Activated naive CD4-positive, alpha-beta T cell treated with Interleukin-2 at 50 U/mL for 16 hours (primary cell): ENCODE data around the gene FBXL7.

ENCODE experiments used
- DNase-seq: peaks from one replicate; pipeline ENCODE4 v3.0.0-alpha.2; 2020

The FBXL7 gene

DNA sequence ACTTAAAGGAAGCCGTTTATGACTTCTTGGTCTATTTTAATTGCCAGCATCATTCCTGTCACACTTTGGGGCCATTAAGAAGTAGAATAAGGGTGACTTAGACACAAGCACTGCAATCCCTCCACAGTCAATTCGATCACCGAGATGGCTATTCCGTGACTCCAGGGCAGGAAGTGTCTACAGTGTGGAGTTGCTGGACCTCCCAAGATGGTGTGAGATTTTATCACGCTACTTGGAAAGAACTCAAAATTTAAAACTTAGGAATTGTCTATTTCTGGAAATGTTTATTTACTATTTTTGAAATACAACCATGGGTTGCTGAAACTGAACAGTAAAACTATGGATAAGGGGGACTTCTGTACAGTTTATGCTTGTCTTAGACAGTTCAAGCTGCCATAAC, 6.2 kb downstream of the FBXL7 start:
- no peak for DNase-seq

DNA sequence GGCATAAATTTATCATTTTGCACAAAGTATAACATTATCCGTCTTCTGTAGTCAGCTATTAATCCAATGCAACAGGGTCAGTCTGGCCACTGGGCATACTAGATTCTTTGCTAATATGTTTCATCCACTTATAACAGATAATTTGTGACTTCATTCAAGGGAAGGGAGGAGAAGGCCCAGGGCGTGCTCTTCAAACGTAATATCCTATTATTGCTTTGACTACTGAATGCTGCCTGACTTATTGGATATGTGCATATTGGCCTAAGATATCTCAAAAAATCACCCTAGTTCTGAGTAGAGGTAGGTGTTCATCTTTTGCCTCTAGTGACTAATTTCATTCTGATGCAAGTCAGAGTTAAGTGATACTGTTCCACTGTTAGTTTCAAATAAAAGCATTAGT, 6.9 kb downstream of the FBXL7 start:
- DNase-seq: no peak

DNA sequence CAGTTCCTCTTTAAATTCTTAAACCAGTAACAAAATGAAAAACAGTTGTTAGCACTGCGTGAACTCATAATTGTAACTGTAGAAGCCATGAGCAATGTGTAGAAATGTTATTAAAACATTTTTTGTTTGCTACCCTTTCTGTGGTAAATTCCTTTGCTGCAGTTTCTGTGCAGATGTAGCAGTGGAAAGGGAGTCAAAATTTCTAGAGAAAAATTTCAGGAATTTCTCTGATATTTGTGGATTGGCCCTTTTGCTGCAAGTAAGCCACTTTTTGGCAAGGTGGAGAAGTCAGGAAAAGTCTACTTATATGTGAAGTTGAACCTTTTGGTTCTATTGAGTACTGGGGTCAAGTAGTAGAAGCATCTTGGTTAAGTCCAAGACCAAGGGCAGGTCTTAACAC, 10.1 kb downstream of the FBXL7 start:
- DNase-seq: no peak

DNA sequence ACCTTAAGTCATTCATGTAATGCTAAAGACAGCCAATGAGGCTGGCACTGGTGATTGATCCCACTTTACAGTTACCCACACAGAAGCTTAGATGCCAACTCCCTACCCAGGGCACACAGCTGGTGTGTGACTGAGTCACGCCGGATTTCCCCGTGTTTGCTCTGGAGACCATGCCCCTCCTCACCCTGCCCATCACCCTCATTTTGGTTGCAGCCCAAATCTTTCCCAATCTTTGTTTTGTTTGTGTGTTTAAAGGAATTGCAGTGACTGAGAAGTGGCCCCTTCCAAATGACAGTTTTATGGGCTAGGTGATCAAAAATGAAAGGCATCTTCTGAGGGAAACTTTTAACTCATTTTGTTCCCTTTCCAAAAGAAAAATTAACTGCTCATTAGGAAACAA, 10.9 kb downstream of the FBXL7 start:
- no peak for DNase-seq

DNA sequence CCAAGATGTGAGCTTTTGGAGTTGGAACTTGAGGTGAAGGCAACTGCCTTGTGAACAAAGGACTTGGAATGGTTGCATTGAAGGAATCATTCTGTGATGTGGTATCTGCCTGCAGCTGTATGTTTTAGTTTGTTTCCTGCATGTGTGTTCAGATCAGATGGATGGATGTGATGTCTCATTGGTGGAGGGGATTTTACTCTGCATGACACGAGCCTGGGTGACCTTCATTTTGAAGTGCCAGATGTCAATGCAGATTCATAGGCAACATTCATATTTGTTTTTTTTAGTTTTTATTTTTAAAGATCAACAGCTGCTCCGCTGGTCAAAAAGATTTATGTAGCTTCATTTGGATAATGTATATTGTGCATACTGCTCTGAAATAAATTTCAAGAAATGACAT, 13.5 kb downstream of the FBXL7 start:
- DNase-seq: no peak

DNA sequence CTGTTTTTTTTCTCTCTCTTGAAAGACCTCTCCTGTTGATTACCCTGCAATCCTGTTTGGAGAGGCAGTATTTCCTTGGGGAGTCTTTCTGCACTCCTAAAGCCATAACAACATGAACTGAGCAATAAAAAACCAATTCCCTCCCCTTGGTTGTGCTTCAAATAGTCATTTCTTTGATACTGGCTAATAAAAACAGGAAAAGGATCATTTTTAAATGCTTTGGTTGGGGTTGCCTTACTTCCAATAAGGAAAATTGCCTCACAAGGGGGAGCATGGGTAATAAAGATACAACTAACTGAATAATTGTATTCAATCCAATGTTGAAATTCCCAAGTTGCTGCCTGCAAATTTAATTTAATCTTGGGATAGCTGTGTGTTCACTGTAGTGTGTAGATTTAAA, 13.9 kb downstream of the FBXL7 start:
- no peak for DNase-seq

DNA sequence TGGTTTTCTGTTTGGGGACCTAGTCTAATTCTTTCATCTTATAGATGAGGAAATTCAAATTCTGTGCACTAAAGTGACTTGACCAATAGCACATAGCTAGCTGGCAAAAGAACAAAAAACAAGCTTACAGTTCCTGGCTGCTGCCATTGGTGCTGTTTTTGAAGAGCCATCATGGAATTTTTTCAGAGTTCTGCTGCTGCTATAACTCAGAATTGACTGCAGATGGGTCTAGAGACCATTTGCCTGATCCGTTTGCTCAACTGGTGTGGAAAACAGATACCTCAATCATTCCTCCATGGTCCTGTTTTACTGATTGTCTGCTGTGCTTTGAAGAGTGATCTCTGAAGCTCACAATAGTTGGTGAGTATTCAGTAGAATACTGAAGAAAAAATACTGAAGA, 15.2 kb downstream of the FBXL7 start:
- DNase-seq: no peak

DNA sequence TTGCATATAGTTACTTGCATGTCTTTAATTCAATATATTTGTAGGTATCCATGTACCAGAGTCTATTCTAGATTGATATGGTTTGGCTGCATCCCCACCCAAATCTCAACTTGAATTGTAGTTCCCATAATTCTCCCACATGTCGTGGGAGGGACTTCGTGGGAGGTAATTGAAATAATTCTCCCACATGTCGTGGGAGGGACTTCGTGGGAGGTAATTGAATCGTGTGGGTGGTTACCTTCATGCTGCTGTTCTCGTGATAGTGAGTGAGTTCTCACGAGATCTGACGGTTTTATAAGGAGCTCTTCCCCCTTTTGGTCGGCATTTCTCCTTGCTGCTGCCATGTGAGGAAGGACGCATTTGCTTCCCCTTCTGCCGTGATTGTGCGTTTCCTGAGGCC, 16.5 kb downstream of the FBXL7 start:
- DNase-seq: no peak

DNA sequence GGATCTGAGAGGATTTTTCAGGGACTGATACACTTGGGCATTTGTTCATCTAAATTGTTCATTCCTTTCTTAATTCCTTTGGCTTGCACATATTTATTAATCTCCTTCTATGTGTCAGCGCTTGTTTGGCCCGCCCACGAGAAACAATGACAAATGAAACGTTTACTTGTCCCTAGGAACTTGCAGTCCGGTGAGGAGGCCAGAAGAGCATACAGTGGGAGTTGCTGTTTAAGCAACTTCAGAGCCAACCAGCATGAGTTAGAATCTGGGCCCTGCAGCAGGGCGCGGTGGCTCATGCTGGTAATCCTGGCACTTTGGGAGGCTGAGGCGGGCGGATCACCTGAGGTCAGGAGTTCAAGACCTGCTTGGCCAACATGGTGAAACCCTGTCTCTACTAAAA, 18.8 kb downstream of the FBXL7 start:
- no peak for DNase-seq

DNA sequence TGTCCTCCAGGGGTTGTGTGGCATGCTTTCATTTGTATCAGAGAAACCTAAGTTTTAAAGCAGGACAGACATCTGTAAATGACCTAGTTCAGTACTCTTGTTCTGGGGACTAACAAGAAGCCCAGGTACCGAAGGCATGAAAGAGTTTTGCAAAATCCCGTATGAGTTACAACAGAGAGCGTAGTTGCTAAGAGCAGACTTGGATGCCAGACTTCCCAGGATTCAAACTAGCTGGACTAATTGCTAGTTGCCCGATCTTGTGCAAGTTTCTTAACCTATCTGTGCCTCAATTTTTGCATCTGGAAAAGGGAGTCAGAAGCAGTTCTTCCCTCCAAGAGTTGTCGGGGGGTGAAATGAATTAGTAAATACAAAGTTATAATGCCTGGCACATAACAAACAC, 20.9 kb downstream of the FBXL7 start:
- no peak for DNase-seq

DNA sequence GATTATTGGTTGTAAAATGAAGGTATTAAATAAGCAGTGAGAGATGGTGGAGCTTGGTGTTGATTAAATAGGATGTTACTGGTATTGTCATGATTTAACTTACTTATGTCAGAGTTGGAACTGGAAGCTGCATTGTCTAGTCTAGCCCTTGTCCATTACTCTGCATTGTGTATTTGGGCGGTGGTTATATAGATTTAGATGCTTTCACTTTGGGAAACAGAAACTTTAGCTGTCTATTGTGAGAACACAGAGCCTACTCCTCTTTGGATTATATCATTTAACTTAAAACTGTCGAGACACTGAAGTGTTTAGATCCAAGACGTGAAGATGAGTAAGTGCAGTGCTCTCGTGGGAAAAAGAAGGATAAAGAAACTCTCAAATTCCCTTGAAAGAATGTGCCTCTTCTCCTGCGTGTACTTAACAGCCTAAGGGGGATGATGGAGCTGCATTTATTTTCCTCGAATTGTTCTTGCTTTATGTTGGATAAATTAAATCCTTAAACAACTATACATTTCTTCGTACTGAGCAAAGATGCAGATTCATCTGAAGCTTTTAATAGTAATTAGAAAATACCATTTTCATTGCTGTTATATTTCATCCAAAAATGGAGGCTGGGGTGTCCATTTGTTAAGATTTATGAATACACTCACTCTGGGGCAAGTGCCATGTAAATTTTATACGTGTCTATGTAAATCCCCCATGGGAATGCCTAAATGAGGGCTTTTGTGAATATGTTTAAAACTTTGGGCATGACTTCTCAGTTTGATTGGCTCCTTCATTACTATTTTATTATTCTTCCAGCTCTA, 21.6 kb downstream of the FBXL7 start:
- DNase-seq: no peak

DNA sequence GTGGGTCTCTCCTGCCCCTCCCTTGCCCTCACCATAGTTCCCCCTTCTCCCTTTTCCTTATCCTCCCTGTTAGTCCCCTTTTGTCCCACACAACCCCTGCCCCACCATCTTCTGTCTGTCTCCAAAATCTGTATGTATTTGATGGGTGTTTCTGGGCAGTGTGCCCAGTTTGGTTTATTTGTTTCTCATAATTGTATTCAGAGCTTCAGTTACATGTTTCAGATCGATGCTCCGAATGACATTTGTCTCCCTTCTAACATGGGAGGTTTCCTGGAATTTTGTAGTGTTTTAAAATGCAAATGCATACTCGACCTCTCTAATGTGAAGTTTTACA, 22.2 kb downstream of the FBXL7 start:
- DNase-seq: no peak

DNA sequence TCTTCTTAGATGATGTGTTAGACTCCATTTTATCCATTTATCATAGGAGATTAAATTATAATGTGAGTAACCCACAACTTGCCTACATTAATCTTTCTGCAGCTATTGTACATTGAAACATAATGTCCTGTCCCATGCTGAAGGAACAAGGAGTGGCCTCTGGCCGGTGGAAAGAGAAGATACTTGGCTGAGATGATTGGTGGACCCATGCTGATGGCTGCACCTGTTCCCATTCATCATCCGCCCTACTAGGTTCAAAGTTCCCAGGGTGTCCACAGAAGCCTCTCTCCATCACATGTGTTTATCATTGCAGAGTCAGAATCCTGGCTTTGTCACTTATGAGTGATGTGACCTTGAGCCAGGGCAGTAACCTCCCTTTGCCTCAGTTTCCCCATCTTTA, 24.7 kb downstream of the FBXL7 start:
- DNase-seq: no peak

DNA sequence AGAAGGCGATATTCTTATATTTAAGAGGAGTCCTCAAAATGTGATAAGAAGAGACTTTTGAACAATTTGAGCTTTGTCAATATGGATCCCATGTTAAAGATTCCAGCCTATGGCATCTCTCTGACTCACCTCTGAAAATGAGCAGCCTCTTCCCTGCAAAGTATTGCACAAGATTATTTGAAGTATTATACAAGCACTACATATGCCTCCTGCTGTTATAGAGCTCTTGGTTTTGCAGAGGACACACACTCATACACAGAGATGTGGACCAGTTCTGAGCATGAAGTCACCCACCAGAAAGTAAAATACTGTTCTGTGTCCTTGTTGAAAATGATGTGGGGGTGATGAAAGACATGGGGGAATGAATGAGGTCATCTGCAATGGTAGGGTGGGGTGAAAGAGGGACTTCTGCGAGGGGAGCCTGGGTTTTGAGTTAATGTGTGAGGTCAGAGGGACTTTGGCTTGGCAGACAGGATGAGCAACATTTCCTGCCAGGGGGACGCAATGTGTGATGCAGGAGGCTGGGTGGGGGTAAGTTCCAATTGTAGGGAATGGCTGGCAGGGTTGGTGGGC, 25.8 kb downstream of the FBXL7 start:
- no peak for DNase-seq

DNA sequence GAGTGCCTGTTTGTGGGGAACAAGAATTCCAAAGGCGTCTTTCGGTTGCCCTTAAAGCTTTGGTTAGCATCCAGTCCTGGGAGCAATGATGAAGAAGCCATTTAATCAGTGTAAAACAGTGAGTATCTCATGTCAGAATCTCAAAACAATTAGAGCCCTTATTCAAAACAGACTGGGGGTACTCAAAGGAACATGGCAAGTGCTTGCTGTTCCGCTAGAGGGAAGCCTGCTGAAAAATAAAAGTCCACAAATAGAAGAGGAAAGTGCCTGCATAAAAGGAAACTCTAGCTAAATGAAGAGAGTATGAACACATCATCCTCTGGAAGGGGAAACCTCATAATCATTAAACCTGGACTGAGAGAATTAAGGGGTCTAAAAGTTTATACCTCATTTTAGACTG, 26.4 kb downstream of the FBXL7 start:
- no peak for DNase-seq

DNA sequence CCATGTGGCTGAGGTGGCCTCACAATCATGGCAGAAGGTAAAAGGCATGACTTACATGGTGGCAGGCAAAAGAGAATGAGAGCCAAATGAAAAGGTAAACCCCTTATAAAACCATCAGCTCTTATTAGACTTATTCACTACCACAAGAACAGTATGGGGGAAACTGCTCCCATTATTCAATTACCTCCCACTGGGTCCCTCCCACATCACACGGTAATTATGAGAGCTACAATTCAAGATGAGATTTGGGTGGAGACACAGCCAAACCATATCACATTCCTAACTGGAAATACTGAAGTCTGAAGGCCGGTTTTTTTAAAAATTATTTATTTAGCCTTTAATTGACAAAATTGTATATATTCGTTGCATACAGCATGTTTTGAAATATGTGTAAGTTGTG, 28.5 kb downstream of the FBXL7 start:
- DNase-seq: no peak

DNA sequence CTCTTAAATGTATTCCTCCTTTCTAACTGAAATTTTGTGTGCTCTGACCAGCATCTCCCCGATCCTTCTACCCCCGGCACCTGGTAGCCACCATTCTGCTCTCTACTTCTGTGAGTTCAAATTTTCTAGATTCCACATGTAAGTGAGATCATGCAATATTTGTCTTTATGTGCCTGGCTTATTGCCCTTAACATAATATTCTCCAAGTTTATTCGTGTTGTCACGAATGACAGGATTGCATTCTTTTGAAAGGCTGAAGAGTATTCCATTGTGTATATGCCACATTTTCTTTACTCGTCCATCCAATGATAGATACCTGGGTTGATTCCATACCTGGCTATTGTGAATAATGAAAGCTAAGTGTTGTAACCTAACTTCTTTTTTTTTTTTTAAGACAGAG, 29.0 kb downstream of the FBXL7 start:
- DNase-seq: no peak

DNA sequence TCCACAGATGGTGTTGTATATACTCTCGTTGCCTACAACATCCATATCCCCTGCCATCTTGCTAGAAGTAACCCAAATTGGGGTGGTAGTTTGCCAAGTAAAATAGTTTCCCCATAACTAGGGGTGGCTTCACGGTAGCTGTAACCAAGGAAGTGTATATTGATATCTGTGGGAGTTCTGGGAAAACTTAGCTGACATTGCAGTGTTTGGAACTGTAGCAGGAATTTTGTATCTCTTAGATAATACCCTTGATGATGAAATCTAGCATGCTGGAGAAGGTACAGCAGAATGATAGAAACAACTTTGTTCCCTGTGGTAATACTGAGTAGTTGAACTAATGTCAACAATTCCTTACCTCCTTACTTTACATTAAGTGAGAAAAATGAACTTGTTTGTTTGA, 29.8 kb downstream of the FBXL7 start:
- DNase-seq: no peak

DNA sequence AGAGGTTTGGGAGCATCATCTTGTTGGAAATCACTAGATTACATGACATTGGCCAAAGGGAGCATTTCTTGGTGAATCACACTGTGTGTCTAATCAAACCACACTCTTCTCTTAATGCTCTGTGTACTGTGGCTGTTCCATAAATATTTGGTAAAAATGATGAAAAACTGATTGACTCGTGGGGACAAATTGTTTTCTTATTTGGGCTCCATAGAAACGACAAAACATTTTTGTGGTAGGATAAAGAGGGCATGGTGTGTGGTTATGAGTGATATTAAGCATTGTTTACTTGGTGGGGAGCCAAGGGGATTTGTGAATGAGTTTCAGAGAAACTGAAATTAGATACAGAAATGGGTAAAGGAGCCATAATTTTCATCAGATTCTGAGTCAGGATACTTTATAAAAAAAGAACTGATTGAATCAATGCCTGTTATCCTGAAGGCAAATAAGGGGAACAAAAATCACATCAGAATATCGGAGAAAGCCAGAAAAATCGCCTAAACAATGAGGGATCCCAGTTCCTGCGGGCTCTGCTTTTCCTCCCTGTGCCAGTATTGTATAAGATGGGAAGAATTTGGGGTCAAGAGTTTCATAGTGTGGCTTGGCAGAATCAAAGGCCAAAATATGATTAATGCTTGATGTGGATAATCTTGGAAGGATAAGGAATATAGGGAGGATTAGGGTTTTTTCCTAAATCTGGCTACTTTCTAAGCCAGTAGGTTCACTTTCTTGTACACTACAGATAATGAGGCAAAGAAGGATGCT, 33.3 kb downstream of the FBXL7 start:
- no peak for DNase-seq

DNA sequence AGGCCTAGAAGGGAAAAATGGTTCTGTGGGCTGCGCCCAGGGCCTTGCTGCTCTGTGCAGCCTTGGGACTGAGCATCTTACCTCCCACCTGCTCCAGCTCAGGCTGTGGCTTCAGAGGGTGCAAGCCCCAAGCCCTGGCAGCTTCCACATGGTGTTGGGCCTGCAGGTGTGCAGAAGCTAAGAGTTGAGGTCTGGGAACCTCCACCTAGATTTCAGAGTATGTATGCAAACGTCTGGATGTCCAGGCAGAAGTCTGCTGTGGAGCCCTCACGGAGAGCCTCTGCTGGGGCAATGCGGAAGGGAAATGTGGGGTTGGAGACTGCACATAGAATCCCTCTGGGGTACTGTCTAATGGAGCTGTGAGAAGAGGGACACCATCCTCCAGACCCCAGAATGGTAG, 36.0 kb downstream of the FBXL7 start:
- DNase-seq: no peak

DNA sequence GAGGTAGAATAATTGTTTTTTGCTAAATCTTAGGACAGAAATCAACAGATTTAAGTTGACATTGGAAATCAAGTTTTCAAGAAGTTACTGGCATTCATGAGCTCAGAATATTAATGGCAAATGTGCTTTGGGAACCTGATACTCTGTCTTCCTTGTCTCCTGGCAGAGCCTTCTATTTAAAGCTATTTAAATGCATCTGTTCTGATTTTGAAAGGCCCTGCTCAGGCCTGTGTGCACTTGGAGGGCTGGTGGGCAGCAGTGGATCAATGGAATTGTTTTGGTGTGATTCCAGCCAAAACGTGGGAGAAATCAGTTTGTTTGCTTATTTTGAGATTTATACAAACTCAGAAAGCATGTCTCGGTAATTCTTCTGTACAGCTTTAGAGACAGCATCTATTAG, 38.5 kb downstream of the FBXL7 start:
- DNase-seq: no peak

DNA sequence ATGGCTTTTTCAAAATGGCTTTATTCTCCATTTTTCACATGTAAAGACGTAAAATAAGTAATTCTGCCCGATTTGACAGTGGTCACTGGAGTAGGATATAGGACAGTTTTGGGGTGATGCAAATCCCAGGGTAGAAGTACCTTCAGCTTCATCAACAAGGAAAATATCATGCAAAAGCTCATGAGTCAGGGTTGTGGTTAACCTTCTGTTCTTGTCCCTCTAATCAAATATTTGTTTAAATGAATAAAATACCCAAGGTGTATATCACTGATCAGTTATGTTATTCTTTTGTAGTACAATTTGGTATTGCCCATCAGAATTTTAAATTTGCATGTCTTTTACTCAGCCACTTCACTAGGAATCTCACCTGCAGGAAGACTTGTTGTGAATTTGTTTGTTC, 40.0 kb downstream of the FBXL7 start:
- no peak for DNase-seq

DNA sequence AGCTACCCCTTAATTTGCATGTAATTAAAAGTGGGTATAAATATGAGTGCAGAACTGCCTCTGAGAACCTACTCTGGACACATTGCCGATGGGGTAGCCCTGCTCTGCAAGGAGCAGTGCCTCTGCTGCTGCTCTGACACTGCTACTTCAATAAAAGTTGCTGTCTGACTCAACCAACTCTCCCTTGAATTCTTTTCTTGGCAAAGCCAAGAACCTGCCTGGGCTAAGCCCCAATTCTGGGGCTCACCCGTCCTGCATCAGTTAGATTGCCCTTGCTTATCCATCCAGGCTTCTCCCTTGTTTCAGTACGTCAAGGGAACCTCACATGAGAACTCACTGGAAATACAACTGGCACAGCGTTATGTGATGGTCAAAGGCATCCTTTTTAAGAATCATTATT, 44.1 kb downstream of the FBXL7 start:
- DNase-seq: no peak

DNA sequence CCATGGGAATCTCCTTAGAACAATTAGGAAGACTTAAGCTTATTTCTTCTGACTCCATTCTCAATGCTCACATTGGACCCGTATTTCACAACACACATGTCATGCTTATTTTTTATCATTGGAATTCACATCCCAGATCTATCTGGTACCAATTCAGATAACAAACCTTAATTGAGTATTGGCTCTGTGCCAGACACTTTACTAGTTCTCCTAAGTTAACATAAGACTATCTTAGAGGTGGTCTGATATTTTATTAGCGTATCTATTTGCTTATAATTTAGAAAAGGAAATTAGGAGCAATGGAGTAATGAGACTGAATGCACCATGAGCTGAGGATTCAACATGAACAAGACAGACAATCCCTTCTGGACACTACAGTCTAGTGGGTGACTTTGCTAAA, 45.1 kb downstream of the FBXL7 start:
- DNase-seq: no peak
